Measurements from ENCODE around the gene SLC4A7. TPM values are rescaled to one million over a fixed set of nuclear protein-coding genes. Genes with fewer than 3 reads are reported as not detected.

Gene SLC4A7
- total RNA-seq, 1 donor from 2014 or later, result 28.6 TPM

DNA sequence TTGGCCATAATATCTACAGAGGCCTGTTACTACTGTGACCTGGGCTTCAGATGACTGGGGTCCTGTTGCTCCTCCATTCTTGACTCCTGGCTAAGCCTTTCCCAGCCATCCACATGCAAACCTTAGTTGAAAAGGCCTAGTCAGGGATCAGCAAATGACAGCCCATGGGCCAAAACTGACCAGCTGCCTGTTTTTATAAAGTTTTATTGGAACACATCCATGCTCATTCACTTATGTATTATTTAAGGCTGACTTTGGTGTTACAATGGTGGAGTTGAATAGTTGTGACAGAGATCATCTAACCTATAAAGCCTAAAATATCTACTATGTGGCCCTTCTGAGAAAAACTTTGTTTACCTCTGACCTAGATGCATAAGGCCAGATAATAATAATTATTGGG lies 16.8 kb upstream of the SLC4A7 start:
- DNase-seq (ENCODE audit: low read depth), result no peak
- no peaks in the 10 kb centered on the region for H3K27me3 ChIP-seq (ENCODE audit: control insufficient read depth, insufficient read depth, low read length)
- H3K4me3 ChIP-seq (ENCODE audit: low read depth, low read length), result no peak overlapping the region
- TF ChIP-seq, protein P1, sequence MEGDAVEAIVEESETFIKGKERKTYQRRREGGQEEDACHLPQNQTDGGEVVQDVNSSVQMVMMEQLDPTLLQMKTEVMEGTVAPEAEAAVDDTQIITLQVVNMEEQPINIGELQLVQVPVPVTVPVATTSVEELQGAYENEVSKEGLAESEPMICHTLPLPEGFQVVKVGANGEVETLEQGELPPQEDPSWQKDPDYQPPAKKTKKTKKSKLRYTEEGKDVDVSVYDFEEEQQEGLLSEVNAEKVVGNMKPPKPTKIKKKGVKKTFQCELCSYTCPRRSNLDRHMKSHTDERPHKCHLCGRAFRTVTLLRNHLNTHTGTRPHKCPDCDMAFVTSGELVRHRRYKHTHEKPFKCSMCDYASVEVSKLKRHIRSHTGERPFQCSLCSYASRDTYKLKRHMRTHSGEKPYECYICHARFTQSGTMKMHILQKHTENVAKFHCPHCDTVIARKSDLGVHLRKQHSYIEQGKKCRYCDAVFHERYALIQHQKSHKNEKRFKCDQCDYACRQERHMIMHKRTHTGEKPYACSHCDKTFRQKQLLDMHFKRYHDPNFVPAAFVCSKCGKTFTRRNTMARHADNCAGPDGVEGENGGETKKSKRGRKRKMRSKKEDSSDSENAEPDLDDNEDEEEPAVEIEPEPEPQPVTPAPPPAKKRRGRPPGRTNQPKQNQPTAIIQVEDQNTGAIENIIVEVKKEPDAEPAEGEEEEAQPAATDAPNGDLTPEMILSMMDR (IDR thresholded peaks at IDR 0.05; ENCODE audit: insufficient read depth, low read length, poor library complexity, severe bottlenecking), result no peak
- H3K36me3 ChIP-seq (ENCODE audit: control insufficient read depth, insufficient read depth, low read length), result no peaks in the 10 kb centered on the region

DNA sequence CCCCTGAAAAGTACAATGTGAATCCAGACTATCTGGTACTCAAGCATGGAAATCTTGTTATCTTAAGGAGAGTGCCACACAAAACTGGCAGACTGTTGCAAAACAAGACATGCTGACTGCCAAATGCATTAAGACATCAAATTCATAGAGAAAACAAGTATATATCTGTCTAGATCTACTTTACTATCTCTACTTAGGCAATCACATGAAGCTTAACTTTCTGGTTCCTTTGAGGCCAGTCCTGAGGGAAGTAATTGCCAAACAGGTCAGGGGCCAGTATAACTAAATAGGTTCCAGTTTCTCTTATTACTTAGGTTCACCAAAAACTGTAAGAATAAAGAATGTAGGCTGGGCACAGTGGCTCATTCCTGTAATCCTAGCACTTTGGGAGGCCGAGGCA lies 15.9 kb upstream of the SLC4A7 start:
- H3K36me3 ChIP-seq (ENCODE audit: control insufficient read depth, insufficient read depth, low read length), result no peaks in the 10 kb centered on the region
- DNase-seq (ENCODE audit: low read depth), result no peak
- TF ChIP-seq, protein P1 (IDR thresholded peaks at IDR 0.05; ENCODE audit: insufficient read depth, low read length, poor library complexity, severe bottlenecking), result no peak
- H3K4me3 ChIP-seq (ENCODE audit: low read depth, low read length), result no peak overlapping the region
- H3K27me3 ChIP-seq (ENCODE audit: control insufficient read depth, insufficient read depth, low read length), result no peaks in the 10 kb centered on the region

DNA sequence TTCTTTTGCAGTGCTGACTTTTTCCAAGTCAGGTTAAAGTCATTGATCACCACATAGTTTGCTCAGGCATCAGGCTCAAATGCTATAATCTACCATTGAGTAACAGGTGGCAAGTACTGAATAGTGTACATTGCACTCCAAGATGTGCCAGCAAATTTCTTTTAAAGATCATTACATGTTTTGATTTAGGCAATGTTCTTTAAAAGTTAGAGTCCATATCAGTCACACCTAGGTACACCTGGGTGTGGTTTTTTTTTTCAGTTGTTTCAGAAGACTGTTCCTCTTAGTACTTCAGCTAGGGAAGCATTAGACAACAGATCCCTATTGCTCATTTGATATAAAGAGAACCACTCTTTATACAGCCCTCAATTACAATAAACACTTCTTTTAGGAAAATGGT lies 10.6 kb upstream of the SLC4A7 start:
- H3K4me3 ChIP-seq (ENCODE audit: low read depth, low read length), result no peak overlapping the region
- no peaks in the 10 kb centered on the region for H3K27me3 ChIP-seq (ENCODE audit: control insufficient read depth, insufficient read depth, low read length)
- H3K36me3 ChIP-seq (ENCODE audit: control insufficient read depth, insufficient read depth, low read length), result no peaks in the 10 kb centered on the region
- DNase-seq (ENCODE audit: low read depth), result no peak
- TF ChIP-seq, protein P1 (IDR thresholded peaks at IDR 0.05; ENCODE audit: insufficient read depth, low read length, poor library complexity, severe bottlenecking), result no peak

DNA sequence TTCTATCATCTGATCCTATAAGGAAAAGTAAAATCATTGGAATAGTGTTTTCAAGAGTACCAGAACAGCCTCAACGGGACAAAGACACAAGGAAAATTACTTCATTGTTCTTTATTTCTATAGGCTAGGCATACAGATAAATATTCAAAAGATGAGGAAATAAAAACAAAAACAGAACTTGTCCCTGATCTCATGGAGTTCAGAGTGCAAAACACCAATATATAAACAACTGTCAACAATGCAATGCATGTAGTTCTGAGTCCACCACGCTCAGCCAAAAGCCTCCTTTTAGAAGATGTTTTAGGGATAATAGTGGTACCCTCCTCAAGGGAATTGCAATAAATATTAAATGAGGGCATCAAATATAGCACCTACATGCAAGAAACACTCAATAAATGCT lies 4.6 kb upstream of the SLC4A7 start:
- no peaks in the 10 kb centered on the region for H3K36me3 ChIP-seq (ENCODE audit: control insufficient read depth, insufficient read depth, low read length)
- DNase-seq (ENCODE audit: low read depth), result no peak
- H3K4me3 ChIP-seq (ENCODE audit: low read depth, low read length), result no peak overlapping the region
- TF ChIP-seq, protein P1 (IDR thresholded peaks at IDR 0.05; ENCODE audit: insufficient read depth, low read length, poor library complexity, severe bottlenecking), result no peak
- no peaks in the 10 kb centered on the region for H3K27me3 ChIP-seq (ENCODE audit: control insufficient read depth, insufficient read depth, low read length)

DNA sequence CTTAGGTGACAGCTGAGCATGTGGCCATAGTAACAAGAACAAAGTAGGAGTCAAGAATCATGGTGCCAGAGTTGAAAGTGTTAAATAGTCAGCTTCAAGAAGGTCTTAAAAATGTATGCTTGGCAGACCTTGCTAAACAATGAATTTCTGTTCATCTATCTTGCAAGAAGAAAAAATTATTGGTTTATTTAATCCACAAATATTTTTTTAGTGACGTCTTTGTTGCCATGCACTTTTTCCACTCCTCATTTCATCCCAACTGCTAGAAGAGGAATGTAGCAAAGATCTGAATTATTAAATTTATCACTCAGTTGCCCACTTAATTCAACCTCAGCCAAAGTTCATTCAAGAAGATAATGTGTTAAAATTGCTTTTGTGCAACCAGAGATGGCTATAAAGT lies 3.2 kb upstream of the SLC4A7 start:
- H3K27me3 ChIP-seq (ENCODE audit: control insufficient read depth, insufficient read depth, low read length), result no peaks in the 10 kb centered on the region
- no peaks in the 10 kb centered on the region for H3K36me3 ChIP-seq (ENCODE audit: control insufficient read depth, insufficient read depth, low read length)
- H3K4me3 ChIP-seq (ENCODE audit: low read depth, low read length), result no peak overlapping the region
- TF ChIP-seq, protein P1 (IDR thresholded peaks at IDR 0.05; ENCODE audit: insufficient read depth, low read length, poor library complexity, severe bottlenecking), result no peak
- DNase-seq (ENCODE audit: low read depth), result no peak

DNA sequence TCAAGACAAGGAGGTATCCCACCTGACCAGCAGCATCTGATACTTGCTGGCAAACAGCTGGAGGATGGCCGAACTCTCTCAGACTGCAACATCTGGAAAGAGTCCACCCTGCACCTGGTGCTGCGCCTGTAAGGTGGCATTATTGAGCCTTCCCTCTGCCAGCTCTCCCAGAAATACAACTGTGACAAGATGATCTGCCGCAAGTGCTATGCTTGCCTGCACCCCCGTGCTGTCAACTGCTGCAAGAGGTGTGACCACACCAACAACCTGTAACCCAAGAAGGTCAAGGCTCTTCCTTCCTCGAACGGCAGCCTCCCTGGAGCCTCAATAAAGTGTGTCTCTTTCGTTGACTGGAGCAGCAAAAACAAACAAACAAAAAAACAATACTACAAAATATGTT lies 2.2 kb upstream of the SLC4A7 start:
- Histone ChIP-seq H3K27me3 (ENCODE audit: control insufficient read depth, insufficient read depth, low read length) (no peaks in the 10 kb centered on the region), H3K4me3 (ENCODE audit: low read depth, low read length) (no peak overlapping the region), H3K36me3 (ENCODE audit: control insufficient read depth, insufficient read depth, low read length) (no peaks in the 10 kb centered on the region)
- DNase-seq (ENCODE audit: low read depth), result no peak
- TF ChIP-seq, protein P1 (IDR thresholded peaks at IDR 0.05; ENCODE audit: insufficient read depth, low read length, poor library complexity, severe bottlenecking), result no peak

All from kidney epithelial cell (primary cell).